HTERT RPE-1 (cell line): ENCODE results near the gene TLR7.

Experiments
- in situ Hi-C: fragments of 300-500 bp; cut with MboI; formaldehyde crosslinking; loops from 4 replicates; pipeline ENCODE4 v1.14.3; 2020; ENCODE audit warnings: low sequenced_read_pairs

Gene TLR7

GRCh38 chrX:12866451-12867377 is at the start of gene TLR7:
TLR7 (plus strand) TSS chrX:12867072; CDS start chrX:12867579, 507 bp downstream.
- in situ Hi-C loops = no loop called here

- in situ Hi-C loops = no loop called here
These were observed 49.3 kb upstream of the TLR7 start for GRCh38 chrX:12817528-12817927.

GRCh38 chrX:12819222-12819621 is 47.6 kb upstream of the TLR7 start:
- in situ Hi-C loops = no loop called here

- in situ Hi-C loops = no loop called here
These were observed 46.1 kb upstream of the TLR7 start for GRCh38 chrX:12820737-12821136.

GRCh38 chrX:12824944-12825343 is 41.9 kb upstream of the TLR7 start:
- in situ Hi-C loops = no loop called here

- in situ Hi-C loops = no loop called here
These were observed 41.1 kb upstream of the TLR7 start for GRCh38 chrX:12825801-12826200.

- in situ Hi-C loops = no loop called here
These were observed 23.7 kb upstream of the TLR7 start for GRCh38 chrX:12843061-12843667.

GRCh38 chrX:12843668-12844279 is 23.1 kb upstream of the TLR7 start:
- in situ Hi-C loops = no loop called here

- in situ Hi-C loops = no loop called here
These were observed 22.6 kb upstream of the TLR7 start for GRCh38 chrX:12844319-12844718.

GRCh38 chrX:12865359-12865758 is 1.5 kb upstream of the TLR7 start:
- in situ Hi-C loops = no loop called here

- in situ Hi-C loops = no loop called here
These were observed 813 bp downstream of the TLR7 start for GRCh38 chrX:12867685-12868084.

GRCh38 chrX:12868747-12869146 is 1.9 kb downstream of the TLR7 start:
- in situ Hi-C loops = no loop called here

- in situ Hi-C loops = no loop called here
These were observed 4.4 kb downstream of the TLR7 start for GRCh38 chrX:12871257-12871656.

- in situ Hi-C loops = no loop called here
These were observed 5.9 kb downstream of the TLR7 start for GRCh38 chrX:12872741-12873140.

- in situ Hi-C loops = no loop called here
These were observed 7.7 kb downstream of the TLR7 start for GRCh38 chrX:12874581-12874980.

GRCh38 chrX:12877386-12877785 is 10.5 kb downstream of the TLR7 start:
- in situ Hi-C loops = no loop called here

- in situ Hi-C loops = no loop called here
These were observed 11.7 kb downstream of the TLR7 start for GRCh38 chrX:12878536-12878935.

- in situ Hi-C loops = no loop called here
These were observed 15.0 kb downstream of the TLR7 start for GRCh38 chrX:12881914-12882313.

- in situ Hi-C loops = no loop called here
These were observed 18.6 kb downstream of the TLR7 start for GRCh38 chrX:12885508-12885907.

- in situ Hi-C loops = no loop called here
These were observed 19.7 kb downstream of the TLR7 start for GRCh38 chrX:12886545-12886944.

GRCh38 chrX:12887141-12887540 is 20.3 kb downstream of the TLR7 start:
- in situ Hi-C loops = no loop called here

GRCh38 chrX:12887767-12888166 is 20.9 kb downstream of the TLR7 start:
- in situ Hi-C loops = no loop called here
